Ovary (tissue), 3 donors: Measurements from ENCODE around the gene DENND1A.

Experiments used
- POLR2A ChIP-seq: fragments of 450-650 bp; IDR thresholded peaks from one replicate; pipeline ENCODE4 v1.6.1; 2017; ENCODE audit warnings: antibody characterized with exemption, mild to moderate bottlenecking, moderate library complexity
- TF ChIP-seq, protein P1 (sequence below), 3 donors: fragments of 450-650 bp in 2 of 3; fragments of 200-600 bp in 1 of 3; IDR thresholded peaks; one replicate each; pipeline versions ENCODE4 v1.5.1 to v1.8.0; 2016 to 2022; ENCODE audit warnings: antibody characterized with exemption in 3 of 3, mild to moderate bottlenecking in 1 of 3
- donor health status: DM: no; HTN: no; CAD: no.

DNA sequence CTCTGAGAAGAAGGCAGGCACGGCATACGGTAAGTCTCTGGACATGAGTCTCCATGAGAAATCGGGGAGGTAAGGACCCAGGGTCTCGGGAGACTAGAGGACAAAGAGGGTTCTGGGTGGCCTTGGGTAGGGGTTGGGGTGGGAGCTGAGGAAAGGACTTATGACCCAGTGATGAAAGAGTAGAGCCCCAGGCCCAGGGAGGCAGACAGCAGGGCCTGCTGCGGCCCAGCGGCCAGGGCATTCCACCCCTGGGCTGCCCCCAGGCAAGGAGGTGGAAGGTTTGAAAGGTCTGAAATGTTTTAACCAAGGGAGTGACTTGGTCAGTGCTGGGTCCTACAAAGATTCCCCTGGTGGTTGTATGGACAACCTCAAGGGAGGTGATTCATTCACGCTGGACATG is 484.8 kb downstream of the DENND1A start:
- TF ChIP-seq, protein P1, sequence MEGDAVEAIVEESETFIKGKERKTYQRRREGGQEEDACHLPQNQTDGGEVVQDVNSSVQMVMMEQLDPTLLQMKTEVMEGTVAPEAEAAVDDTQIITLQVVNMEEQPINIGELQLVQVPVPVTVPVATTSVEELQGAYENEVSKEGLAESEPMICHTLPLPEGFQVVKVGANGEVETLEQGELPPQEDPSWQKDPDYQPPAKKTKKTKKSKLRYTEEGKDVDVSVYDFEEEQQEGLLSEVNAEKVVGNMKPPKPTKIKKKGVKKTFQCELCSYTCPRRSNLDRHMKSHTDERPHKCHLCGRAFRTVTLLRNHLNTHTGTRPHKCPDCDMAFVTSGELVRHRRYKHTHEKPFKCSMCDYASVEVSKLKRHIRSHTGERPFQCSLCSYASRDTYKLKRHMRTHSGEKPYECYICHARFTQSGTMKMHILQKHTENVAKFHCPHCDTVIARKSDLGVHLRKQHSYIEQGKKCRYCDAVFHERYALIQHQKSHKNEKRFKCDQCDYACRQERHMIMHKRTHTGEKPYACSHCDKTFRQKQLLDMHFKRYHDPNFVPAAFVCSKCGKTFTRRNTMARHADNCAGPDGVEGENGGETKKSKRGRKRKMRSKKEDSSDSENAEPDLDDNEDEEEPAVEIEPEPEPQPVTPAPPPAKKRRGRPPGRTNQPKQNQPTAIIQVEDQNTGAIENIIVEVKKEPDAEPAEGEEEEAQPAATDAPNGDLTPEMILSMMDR (IDR thresholded peaks at IDR 0.05): no peak
- TF ChIP-seq POLR2A: no peak
